MM.1S (cell line): ENCODE data around the gene CDX1.

ENCODE experiments used
- EZH2phosphoT487 ChIP-seq: fragments of 300-600 bp; sonication (generic); IDR thresholded peaks from 2 replicates; pipeline ENCODE4 v1.6.1; 2018; ENCODE audit warnings: antibody characterized with exemption, low read length
- TF ChIP-seq, protein P1 (sequence below): fragments of 300-600 bp; sonication (generic); IDR thresholded peaks from 2 replicates; pipeline ENCODE4 v1.5.1; 2016; ENCODE audit warnings: antibody characterized with exemption, low read length, mixed read lengths

DNA sequence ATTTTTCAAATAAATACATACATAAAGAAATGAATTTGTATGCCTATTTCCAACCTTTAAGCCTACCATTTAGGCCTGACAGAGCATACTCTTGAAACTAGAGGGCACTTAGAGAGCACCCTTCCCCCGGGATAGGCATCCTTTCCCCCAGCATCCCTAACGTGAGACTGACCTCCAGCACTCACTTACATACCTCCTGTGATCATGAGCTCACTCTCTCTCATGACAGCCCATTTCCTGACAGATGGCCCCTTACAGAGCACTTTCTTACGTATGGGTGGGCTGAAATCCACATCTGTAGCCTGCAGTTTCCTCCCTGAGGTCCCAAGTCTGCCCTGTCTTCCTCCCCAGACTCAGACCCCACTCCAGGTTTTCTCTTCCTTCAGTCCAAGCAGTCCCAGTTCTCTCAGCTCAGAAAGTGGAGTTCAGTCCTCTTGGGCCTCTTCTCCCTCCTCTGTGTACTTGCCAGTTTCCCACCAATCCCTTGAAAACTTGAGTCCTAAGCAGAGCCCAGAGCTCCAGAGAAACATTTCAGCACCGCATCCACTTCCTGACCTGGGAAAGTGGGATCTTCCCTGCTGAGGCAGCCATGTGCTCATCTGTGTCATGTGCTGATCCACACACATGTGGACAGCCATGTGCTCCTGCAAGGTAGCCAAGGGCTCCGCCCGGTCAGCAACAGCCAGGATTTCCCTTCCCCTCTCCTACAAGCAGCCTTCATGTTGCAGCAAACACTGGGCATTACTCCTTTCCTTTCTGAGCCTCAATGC, 2.2 kb upstream of the CDX1 start:
- TF ChIP-seq, protein P1, sequence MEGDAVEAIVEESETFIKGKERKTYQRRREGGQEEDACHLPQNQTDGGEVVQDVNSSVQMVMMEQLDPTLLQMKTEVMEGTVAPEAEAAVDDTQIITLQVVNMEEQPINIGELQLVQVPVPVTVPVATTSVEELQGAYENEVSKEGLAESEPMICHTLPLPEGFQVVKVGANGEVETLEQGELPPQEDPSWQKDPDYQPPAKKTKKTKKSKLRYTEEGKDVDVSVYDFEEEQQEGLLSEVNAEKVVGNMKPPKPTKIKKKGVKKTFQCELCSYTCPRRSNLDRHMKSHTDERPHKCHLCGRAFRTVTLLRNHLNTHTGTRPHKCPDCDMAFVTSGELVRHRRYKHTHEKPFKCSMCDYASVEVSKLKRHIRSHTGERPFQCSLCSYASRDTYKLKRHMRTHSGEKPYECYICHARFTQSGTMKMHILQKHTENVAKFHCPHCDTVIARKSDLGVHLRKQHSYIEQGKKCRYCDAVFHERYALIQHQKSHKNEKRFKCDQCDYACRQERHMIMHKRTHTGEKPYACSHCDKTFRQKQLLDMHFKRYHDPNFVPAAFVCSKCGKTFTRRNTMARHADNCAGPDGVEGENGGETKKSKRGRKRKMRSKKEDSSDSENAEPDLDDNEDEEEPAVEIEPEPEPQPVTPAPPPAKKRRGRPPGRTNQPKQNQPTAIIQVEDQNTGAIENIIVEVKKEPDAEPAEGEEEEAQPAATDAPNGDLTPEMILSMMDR = no peak
- TF ChIP-seq EZH2phosphoT487 = no peak
